H1 (cell line): ENCODE data around the gene THOC6. TPM values are rescaled to one million over a fixed set of nuclear protein-coding genes. Genes with fewer than 3 reads are reported as not detected.

Experiments
- ASH2L ChIP-seq: fragments of 200-600, 300-600 bp; sonication (generic); IDR thresholded peaks from one replicate; pipeline ENCODE4 v1.7.1; 2017; ENCODE audit warnings: low read length
- ATF2 ChIP-seq: IDR thresholded peaks from 2 replicates; pipeline ENCODE4 v1.6.1; 2012; ENCODE audit warnings: low read length, inconsistent platforms
- CREB1 ChIP-seq: IDR thresholded peaks from 2 replicates; pipeline ENCODE4 v1.6.1; 2012; ENCODE audit warnings: inconsistent platforms
- JUN ChIP-seq: IDR thresholded peaks from 2 replicates; pipeline ENCODE4 v1.6.1; 2011; ENCODE audit warnings: low read depth, mild to moderate bottlenecking, improper control_type of control experiment, low read length
- KDM1A ChIP-seq: fragments of 200-600, 300-600 bp; sonication (generic); IDR thresholded peaks from 2 replicates; pipeline ENCODE4 v1.7.1; 2016; ENCODE audit warnings: mild to moderate bottlenecking, low read length, borderline replicate concordance
- polyA plus RNA-seq, 7 experiments: library from polyadenylated mRNA; depleted of rRNA in 3 of 7; stranded (reverse) in 5 of 7; unstranded in 2 of 7; fragments of >200 nt in 5 of 7; fragments of 200-250 nt in 2 of 7; gene quantifications; 1 replicate in 5 of 7; 2 replicates in 1 of 7; 4 replicates in 1 of 7; pipeline versions ENCODE4 v1.2.1 to v1.2.3, GENCODE V29; 2011 to 2013; ENCODE audit warnings: missing spikeins in 2 of 7, mixed read lengths in 2 of 7
- total RNA-seq: library from RNA; stranded (reverse); fragmentation: NEBNext Ultra II Directional; extraction: Animal tissue kit (Norgen Biotek cat#: 25700); gene quantifications from 2 replicates; pipeline ENCODE4 v1.2.1, GENCODE V29; 2021
- TF ChIP-seq, protein P1 (sequence below): IDR thresholded peaks from 2 replicates; pipeline ENCODE4 v1.6.1; 2012; ENCODE audit warnings: inconsistent platforms

The THOC6 gene
- total and polyA plus RNA-seq, 2 of the 8 experiments (the other 6 are each of a cell fraction or from before 2014, with no cell fraction given): 78.5 to 111 TPM

DNA sequence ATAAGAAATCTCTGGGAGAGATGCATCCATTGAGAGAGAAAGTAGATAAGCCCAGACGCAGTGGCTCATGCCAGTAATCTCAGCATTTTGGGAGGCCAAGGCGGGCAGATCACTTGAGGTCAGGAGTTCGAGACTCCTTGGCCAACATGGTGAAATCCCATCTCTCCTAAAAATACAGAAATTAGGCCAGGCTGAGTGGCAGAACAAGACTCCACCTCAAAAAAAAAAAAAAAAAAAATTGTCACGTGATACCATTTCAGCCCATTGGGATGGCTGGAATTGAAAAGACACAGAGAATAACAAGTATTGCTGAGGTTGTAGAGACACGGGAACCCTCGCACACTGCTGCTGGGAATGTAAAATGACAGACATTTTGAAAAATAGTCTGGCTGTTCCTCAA lies 38.7 kb downstream of the THOC6 start (continued):
- TF ChIP-seq JUN (no peak), ASH2L (no peak), ATF2 (no peak), CREB1 (no peak), KDM1A (no peak)
- TF ChIP-seq, protein P1, sequence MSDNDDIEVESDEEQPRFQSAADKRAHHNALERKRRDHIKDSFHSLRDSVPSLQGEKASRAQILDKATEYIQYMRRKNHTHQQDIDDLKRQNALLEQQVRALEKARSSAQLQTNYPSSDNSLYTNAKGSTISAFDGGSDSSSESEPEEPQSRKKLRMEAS: no peak
